GM12891 (cell line): ENCODE results near the gene TMEM231.
A peak's percentile ranks its signal among the peaks of the same experiment; 100 is the strongest.

Experiments
- POLR2A ChIP-seq: IDR thresholded peaks from 2 replicates; pipeline ENCODE4 v1.6.1; 2011; ENCODE audit warnings: low read depth, low read length, control low read depth
- POLR2AphosphoS5 ChIP-seq: IDR thresholded peaks from 2 replicates; pipeline ENCODE4 v1.6.1; 2011; ENCODE audit warnings: low read depth, low read length, control low read depth
- POU2F2 ChIP-seq: IDR thresholded peaks from 2 replicates; pipeline ENCODE4 v1.6.1; 2011; ENCODE audit warnings: low read depth, mild to moderate bottlenecking, control low read depth, low read length, moderate library complexity
- SPI1 ChIP-seq: IDR thresholded peaks from 2 replicates; pipeline ENCODE4 v1.6.1; 2011; ENCODE audit warnings: low read depth, low read length, control low read depth
- TAF1 ChIP-seq: IDR thresholded peaks from 2 replicates; pipeline ENCODE4 v1.6.1; 2011; ENCODE audit warnings: low read depth, low read length, control low read depth

DNA sequence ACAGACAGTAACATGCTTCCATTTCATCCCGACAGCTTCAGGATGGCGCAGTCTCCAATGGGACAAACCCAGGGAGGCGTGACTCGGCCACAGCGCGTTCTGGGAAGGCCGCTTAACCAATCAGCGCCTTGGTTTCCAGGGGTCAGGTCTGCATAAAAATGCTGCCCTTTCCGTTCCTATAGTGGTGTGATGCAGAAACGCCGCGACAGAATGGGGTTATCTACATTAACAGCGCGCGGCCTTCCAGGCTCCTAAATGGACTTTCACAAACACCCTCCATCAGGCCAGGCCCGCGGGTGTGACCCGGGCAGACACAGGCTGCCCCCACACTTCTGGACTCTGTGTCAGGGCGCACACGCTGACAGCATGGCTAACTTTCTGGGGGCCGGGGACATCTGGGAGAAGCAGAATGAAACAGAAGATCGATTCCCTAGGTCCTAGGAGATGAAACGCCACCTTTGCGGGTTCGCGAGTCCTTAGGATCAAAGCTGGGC lies 792 bp downstream of the TMEM231 start:
- TF ChIP-seq TAF1 (no peak; the same call in 1 of the 2 replicates), POLR2A (no peak), POLR2AphosphoS5 (no peak), SPI1 (no peak), POU2F2 (peak; percentile 70; the same call in 1 of the 2 replicates)
